K562 (cell line): ENCODE data around the gene SP6. TPM values are rescaled to one million over a fixed set of nuclear protein-coding genes. Genes with fewer than 3 reads are reported as not detected.

Experiments
- CBX3 ChIP-seq, 2 experiments: IDR thresholded peaks; 1 replicate in 1 of 2; 2 replicates in 1 of 2; pipeline ENCODE4 v1.6.1; 2012; ENCODE audit warnings: inconsistent platforms in 2 of 2, low read length in 2 of 2, borderline replicate concordance in 1 of 2, control low read depth in 1 of 2
- CCAR2 ChIP-seq: fragments of 200-400 bp; formaldehyde crosslinking; IDR thresholded peaks from 2 replicates; pipeline ENCODE4 v1.6.1; 2017; ENCODE audit warnings: mild to moderate bottlenecking, low read depth, low read length
- E4F1 ChIP-seq: fragments of 250-450 bp; sonication (Bioruptor Pico); IDR thresholded peaks from 2 replicates; pipeline ENCODE4 v1.5.0; 2021; ENCODE audit warnings: mild to moderate bottlenecking, borderline replicate concordance
- EHMT2 ChIP-seq: fragments of 450-650 bp; IDR thresholded peaks from 2 replicates; pipeline ENCODE4 v1.6.1; 2018; ENCODE audit warnings: antibody characterized with exemption
- ELF2 ChIP-seq: fragments of 250-450 bp; sonication (Bioruptor Pico); IDR thresholded peaks from 2 replicates; pipeline ENCODE4 v1.5.0; 2021; ENCODE audit warnings: mild to moderate bottlenecking
- FOXJ3 ChIP-seq: sonication (generic); formaldehyde crosslinking; IDR thresholded peaks from 2 replicates; pipeline ENCODE4 v1.4.0; 2020; ENCODE audit warnings: mild to moderate bottlenecking, missing genetic modification reagents
- FOXM1 ChIP-seq, 2 experiments: fragments of 450-650 bp in 1 of 2; sonication (generic) in 1 of 2; formaldehyde crosslinking in 1 of 2; IDR thresholded peaks; 2 replicates each; pipeline versions ENCODE4 v1.6.1 to v1.9.0; 2017 to 2022; ENCODE audit warnings: low read depth in 2 of 2, mild to moderate bottlenecking in 2 of 2, missing genetic modification reagents in 1 of 2, moderate library complexity in 1 of 2
- GATA2 ChIP-seq: sonication (generic); formaldehyde crosslinking; IDR thresholded peaks from 2 replicates; pipeline ENCODE4 v1.4.0; 2020; ENCODE audit warnings: mild to moderate bottlenecking, missing genetic modification reagents
- MAZ ChIP-seq, 2 experiments: fragments of 450-650 bp in 1 of 2; sonication (generic) in 1 of 2; formaldehyde crosslinking; IDR thresholded peaks in 1 of 2; conservative IDR thresholded peaks in 1 of 2; 2 replicates each; pipeline versions ENCODE4 v1.4.0 to v1.5.0; 2020; ENCODE audit warnings: mild to moderate bottlenecking in 1 of 2, missing genetic modification reagents in 1 of 2
- MED1 ChIP-seq: sonication (generic); formaldehyde crosslinking; IDR thresholded peaks from 2 replicates; pipeline ENCODE4 v1.8.1; 2023; ENCODE audit warnings: missing genetic modification reagents, borderline replicate concordance
- NELFE ChIP-seq: IDR thresholded peaks from 2 replicates; pipeline ENCODE4 v1.6.1; 2011; ENCODE audit warnings: mild to moderate bottlenecking; ENCODE audit not compliant: insufficient read depth, insufficient read length
- POLR2A ChIP-seq: fragments of 450-650 bp; conservative IDR thresholded peaks from 2 replicates; pipeline ENCODE4 v1.6.1; 2016
- SMAD1 ChIP-seq: fragments of 150-350 bp; IDR thresholded peaks from 2 replicates; pipeline ENCODE4 v1.6.1; 2014; ENCODE audit warnings: low read length, low read depth; ENCODE audit not compliant: partially characterized antibody
- SP1 ChIP-seq: sonication (generic); formaldehyde crosslinking; IDR thresholded peaks from 2 replicates; pipeline ENCODE4 v1.8.1; 2022; ENCODE audit warnings: mild to moderate bottlenecking, missing genetic modification reagents
- ZBTB1 ChIP-seq: sonication (generic); formaldehyde crosslinking; IDR thresholded peaks from 2 replicates; pipeline ENCODE4 v1.8.1; 2023; ENCODE audit warnings: missing genetic modification reagents, low read depth, mild to moderate bottlenecking, borderline replicate concordance
- ZNF217 ChIP-seq: sonication (generic); formaldehyde crosslinking; IDR thresholded peaks from 2 replicates; pipeline ENCODE4 v1.8.0; 2022; ENCODE audit warnings: mild to moderate bottlenecking, missing genetic modification reagents
- ZNF75A ChIP-seq: fragments of 450-650 bp; formaldehyde crosslinking; IDR thresholded peaks from 2 replicates; pipeline ENCODE4 v1.4.0; 2020; ENCODE audit warnings: mild to moderate bottlenecking
- polyA plus RNA-seq, 8 experiments: library from polyadenylated mRNA; depleted of rRNA in 4 of 8; stranded (reverse) in 5 of 8; unstranded in 3 of 8; fragments of >200 nt; fragmentation: Nextera tagmentation in 2 of 8; fragmentation: Illumina TruSeq in 1 of 8; extraction: Ambion mirVana in 2 of 8; extraction: Trizol in 1 of 8; gene quantifications; 2 replicates each; pipeline versions ENCODE4 v1.2.1 to v1.2.3, GENCODE V29; 2011 to 2014; ENCODE audit warnings: inconsistent platforms in 1 of 8, missing spikeins in 1 of 8
- total RNA-seq, 7 experiments: library from RNA; depleted of rRNA in 6 of 7; stranded (reverse); fragments of >200 nt in 6 of 7; fragmentation: Illumina TruSeq in 2 of 7; extraction: Trizol in 2 of 7; gene quantifications; 2 replicates each; pipeline versions ENCODE4 v1.2.1 to v1.2.3, GENCODE V29; 2011 to 2021; ENCODE audit warnings: low replicate concordance in 1 of 7
- TF ChIP-seq, protein P1 (sequence below): sonication (generic); formaldehyde crosslinking; IDR thresholded peaks from 2 replicates; pipeline ENCODE4 v1.9.0; 2022; ENCODE audit warnings: mild to moderate bottlenecking, missing genetic modification reagents
- TF ChIP-seq, protein P2 (sequence below), 2 experiments: IDR thresholded peaks in 1 of 2; conservative IDR thresholded peaks in 1 of 2; 2 replicates each; pipeline ENCODE4 v1.6.1; 2016; ENCODE audit warnings: low read depth in 2 of 2, mild to moderate bottlenecking in 1 of 2, missing compliant biosample characterization in 1 of 2, missing genetic modification characterization in 1 of 2, moderate library complexity in 1 of 2
- TF ChIP-seq, protein P3 (sequence below): conservative IDR thresholded peaks from 2 replicates; pipeline ENCODE4 v1.6.1; 2011; ENCODE audit warnings: low read depth, mild to moderate bottlenecking, low read length; ENCODE audit not compliant: control insufficient read depth

The SP6 gene
- total and polyA plus RNA-seq, 9 of the 15 experiments (the other 6 are each of a cell fraction or from before 2014, with no cell fraction given), result 0.11 to 7.9 (median 2.2) TPM

DNA sequence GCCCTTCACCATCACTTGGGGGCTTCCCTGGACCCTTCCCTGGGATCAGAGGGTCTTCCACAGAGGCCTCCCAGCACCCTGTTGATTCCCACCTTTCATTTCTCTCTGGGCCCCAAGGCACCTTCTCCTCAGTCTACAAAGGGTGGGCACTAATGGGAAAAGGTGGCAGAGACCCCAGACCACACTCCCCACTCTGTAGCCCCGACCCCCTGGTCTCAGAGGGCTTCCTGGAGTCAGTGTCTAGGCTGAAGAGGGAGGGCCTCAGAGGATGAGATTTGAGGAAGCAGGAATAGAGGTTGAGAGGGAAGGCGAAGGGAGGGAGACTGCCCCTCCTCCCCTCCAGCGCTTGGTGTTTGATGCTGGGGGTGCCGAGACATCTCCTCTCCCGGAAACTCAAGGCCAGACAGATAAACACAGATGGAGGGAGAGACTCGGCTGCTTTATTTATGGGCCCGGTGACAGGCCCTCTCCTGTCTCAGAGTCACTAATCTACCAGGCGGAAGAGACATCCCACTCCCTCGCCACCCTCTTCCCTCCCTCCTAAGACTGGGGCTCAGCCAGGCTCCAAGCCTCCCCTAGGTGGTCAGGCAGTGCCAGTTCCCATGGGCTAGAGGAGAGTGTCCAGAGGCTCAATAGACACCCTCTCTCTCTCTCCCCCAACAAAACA, 26.5 kb upstream of the SP6 start (continued):
- TF ChIP-seq GATA2 (CRISPR knock-in tag) (peak; percentile 74), FOXJ3 (no peak), CBX3 (IDR thresholded peaks at IDR 0.05; ENCODE audit: borderline replicate concordance in 1 of 2, low read length in 2 of 2) (peak in 1 of 2 experiments; percentile 26; a peak in 1 of 3 replicates), POLR2A (no peak), ZNF75A (no peak), ZNF217 (CRISPR knock-in tag) (no peak), MAZ (CRISPR knock-in tag; conservative IDR thresholded peaks at IDR 0.05 in 1 of 2, IDR thresholded peaks at IDR 0.05 in 1 of 2) (peak; percentile 77 to 86), SMAD1 (no peak), CCAR2 (no peak), ELF2 (peak; percentile 37; the same call in 1 of the 2 replicates), EHMT2 (no peak), E4F1 (CRISPR knock-in tag) (no peak), ZBTB1 (CRISPR knock-in tag) (no peak), FOXM1 (IDR thresholded peaks at IDR 0.05; ENCODE audit: low read depth) (peak; percentile 52), FOXM1 (CRISPR knock-in tag; IDR thresholded peaks at IDR 0.05; ENCODE audit: low read depth) (no peak), SP1 (CRISPR knock-in tag) (no peak), NELFE (no peak), MED1 (CRISPR knock-in tag) (no peak)
- TF ChIP-seq, protein P1, sequence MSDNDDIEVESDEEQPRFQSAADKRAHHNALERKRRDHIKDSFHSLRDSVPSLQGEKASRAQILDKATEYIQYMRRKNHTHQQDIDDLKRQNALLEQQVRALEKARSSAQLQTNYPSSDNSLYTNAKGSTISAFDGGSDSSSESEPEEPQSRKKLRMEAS, result no peak
- TF ChIP-seq, protein P2, sequence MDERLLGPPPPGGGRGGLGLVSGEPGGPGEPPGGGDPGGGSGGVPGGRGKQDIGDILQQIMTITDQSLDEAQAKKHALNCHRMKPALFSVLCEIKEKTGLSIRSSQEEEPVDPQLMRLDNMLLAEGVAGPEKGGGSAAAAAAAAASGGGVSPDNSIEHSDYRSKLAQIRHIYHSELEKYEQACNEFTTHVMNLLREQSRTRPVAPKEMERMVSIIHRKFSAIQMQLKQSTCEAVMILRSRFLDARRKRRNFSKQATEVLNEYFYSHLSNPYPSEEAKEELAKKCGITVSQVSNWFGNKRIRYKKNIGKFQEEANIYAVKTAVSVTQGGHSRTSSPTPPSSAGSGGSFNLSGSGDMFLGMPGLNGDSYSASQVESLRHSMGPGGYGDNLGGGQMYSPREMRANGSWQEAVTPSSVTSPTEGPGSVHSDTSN (CRISPR knock-in tag; IDR thresholded peaks at IDR 0.05; ENCODE audit: low read depth), result peak; percentile 57
- TF ChIP-seq, protein P2 (tag; conservative IDR thresholded peaks at IDR 0.05; ENCODE audit: low read depth), result peak; percentile 99
- TF ChIP-seq, protein P3, sequence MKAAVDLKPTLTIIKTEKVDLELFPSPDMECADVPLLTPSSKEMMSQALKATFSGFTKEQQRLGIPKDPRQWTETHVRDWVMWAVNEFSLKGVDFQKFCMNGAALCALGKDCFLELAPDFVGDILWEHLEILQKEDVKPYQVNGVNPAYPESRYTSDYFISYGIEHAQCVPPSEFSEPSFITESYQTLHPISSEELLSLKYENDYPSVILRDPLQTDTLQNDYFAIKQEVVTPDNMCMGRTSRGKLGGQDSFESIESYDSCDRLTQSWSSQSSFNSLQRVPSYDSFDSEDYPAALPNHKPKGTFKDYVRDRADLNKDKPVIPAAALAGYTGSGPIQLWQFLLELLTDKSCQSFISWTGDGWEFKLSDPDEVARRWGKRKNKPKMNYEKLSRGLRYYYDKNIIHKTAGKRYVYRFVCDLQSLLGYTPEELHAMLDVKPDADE, result no peak; the same call in 1 of the 2 replicates
